Measurements from ENCODE around the gene ARAP1.
A peak's percentile ranks its signal among the peaks of the same experiment; 100 is the strongest.

The ARAP1 gene

GRCh38 chr11:72703267-72704008 lies 48.8 kb downstream of the ARAP1 start:
- peak; percentile 81 for DNase-seq (ENCODE audit: low spot score)

- DNase-seq (ENCODE audit: low spot score) = no peak
Measured at GRCh38 chr11:72702577-72703241, 49.5 kb downstream of the ARAP1 start.

GRCh38 chr11:72702096-72702495 lies 50.1 kb downstream of the ARAP1 start:
- no peak for DNase-seq (ENCODE audit: low spot score)

- DNase-seq (ENCODE audit: low spot score) = no peak
Measured at GRCh38 chr11:72701466-72701865, 50.7 kb downstream of the ARAP1 start.

- no peak for DNase-seq (ENCODE audit: low spot score)
Measured at GRCh38 chr11:72700146-72700545, 52.1 kb downstream of the ARAP1 start.

GRCh38 chr11:72697814-72698213 lies 54.4 kb downstream of the ARAP1 start:
- DNase-seq (ENCODE audit: low spot score) = no peak

- peak; percentile 78 for DNase-seq (ENCODE audit: low spot score)
Measured at GRCh38 chr11:72696866-72697700, 55.1 kb downstream of the ARAP1 start.

GRCh38 chr11:72695354-72695753 lies 56.9 kb downstream of the ARAP1 start:
- DNase-seq (ENCODE audit: low spot score) = no peak

GRCh38 chr11:72693271-72693968 lies 58.8 kb downstream of the ARAP1 start:
- peak; percentile 63 for DNase-seq (ENCODE audit: low spot score)

GRCh38 chr11:72692498-72693237 lies 59.5 kb downstream of the ARAP1 start:
- no peak for DNase-seq (ENCODE audit: low spot score)

- no peak for DNase-seq (ENCODE audit: low spot score)
Measured at GRCh38 chr11:72690166-72690565, 62.0 kb downstream of the ARAP1 start.

- DNase-seq (ENCODE audit: low spot score) = no peak
Measured at GRCh38 chr11:72688929-72689328, 63.3 kb downstream of the ARAP1 start.

- no peak for DNase-seq (ENCODE audit: low spot score)
Measured at GRCh38 chr11:72688486-72688885, 63.7 kb downstream of the ARAP1 start.

GRCh38 chr11:72687326-72687725 lies 64.9 kb downstream of the ARAP1 start:
- no peak for DNase-seq (ENCODE audit: low spot score)

- no peak for DNase-seq (ENCODE audit: low spot score)
Measured at GRCh38 chr11:72686639-72687220, 65.5 kb downstream of the ARAP1 start.

GRCh38 chr11:72685560-72686480 lies 66.4 kb downstream of the ARAP1 start:
- DNase-seq (ENCODE audit: low spot score) = no peak

GRCh38 chr11:72684236-72684912 lies 67.8 kb downstream of the ARAP1 start:
- DNase-seq (ENCODE audit: low spot score) = peak; percentile 90

- DNase-seq (ENCODE audit: low spot score) = peak; percentile 92
Measured at GRCh38 chr11:72683782-72684200, 68.4 kb downstream of the ARAP1 start.

- no peak for DNase-seq (ENCODE audit: low spot score)
Measured at GRCh38 chr11:72682858-72683243, 69.4 kb downstream of the ARAP1 start.
